SH-SY5Y (cell line): Measurements from ENCODE around the gene SYT7.

Source experiments
- GATA2 ChIP-seq: IDR thresholded peaks from 2 replicates; pipeline ENCODE4 v1.6.1; 2011; ENCODE audit warnings: mild to moderate bottlenecking, low read depth, low read length
- GATA3 ChIP-seq: IDR thresholded peaks from 2 replicates; pipeline ENCODE4 v1.6.1; 2011; ENCODE audit warnings: low read depth, mild to moderate bottlenecking, low read length, moderate library complexity

- TF ChIP-seq GATA3 (no peak), GATA2 (no peak)
These were observed 35.5 kb downstream of the SYT7 start for GRCh38 chr11:61545341-61545740.
